ENCODE results near the gene IQCE. TPM values are rescaled to one million over a fixed set of nuclear protein-coding genes. Genes with fewer than 3 reads are reported as not detected.

Gene IQCE
- total RNA-seq, 2 experiments from 2014 or later = 6.6 to 9.4 TPM

DNA sequence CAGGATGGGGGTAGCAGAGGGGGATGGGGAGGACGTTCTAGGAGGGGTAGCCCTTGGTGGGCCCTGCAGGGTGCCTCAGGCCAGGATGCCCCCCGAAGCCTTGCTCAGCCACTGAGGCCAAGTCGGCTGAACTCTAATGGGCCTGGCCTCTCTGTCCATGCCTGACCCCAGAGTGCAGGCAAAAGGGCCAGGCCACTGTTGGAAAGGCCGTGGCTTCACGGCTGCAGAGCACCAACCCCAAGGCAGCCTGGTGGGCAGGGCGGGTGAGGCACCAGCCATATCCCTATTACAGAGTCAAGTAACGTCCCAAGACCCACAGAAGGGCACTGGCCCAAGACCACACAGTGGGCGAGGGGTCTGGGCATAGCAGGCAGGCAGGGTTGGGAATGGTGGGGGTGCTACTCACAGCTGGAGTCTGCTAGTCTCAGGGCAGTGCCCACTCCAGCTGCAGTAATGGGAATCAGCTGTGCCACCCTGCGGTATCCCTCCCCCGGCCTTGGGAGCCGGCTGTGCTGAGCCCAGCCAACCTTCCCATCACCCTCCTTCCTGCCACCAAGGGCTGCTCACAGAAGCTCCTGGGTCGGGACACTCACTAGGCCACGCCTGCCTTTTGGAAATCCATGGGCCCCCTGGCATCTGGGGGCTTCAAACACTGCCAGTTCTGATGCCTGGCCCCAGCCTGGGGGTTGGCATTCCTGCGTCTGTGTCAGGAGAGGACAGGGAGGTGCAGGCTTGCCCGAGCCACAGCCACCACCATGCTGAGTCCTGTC lies 43.2 kb upstream of the IQCE start:
- Mint-ChIP-seq H3K9me3 (no peaks in the 10 kb centered on the region), H3K36me3 (ENCODE audit: low read depth) (no peaks in the 10 kb centered on the region), H3K4me3 (no peak overlapping the region), H3K4me1 (ENCODE audit: low read depth) (peaks cover 43% of the 10 kb centered on the region), H3K27me3 (ENCODE audit: low read depth) (no peaks in the 10 kb centered on the region), H3K27ac (no peak overlapping the region)
- intact Hi-C loops (cut with micrococcal nuclease) = no loop called here
- CTCF ChIA-PET = interaction anchor here (0.5 kb wide), 1 partner anchor 63 kb away, joined by 3 read pairs; no protein-coding TSS in a partner anchor
- no peak for DNase-seq

DNA sequence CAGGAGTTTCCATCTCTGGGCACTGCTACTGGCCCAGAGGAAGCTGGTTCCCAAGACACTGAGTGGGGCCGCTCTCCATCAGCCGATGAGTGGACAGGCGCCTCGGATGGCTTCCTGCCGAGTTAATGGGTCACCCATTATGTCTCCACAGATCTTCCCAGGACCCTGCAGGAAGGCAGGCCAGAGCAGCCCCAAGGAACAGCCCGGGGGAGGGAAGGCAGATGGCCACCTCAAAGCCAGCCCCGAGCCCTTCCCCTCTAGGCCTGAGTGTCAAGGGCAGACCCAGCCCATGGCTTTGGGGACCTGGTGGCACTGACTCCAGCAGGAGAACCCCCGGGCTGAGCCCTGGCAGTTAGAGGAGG lies 42.6 kb upstream of the IQCE start:
- Mint-ChIP-seq H3K9me3 (no peaks in the 10 kb centered on the region), H3K27ac (no peak overlapping the region), H3K4me3 (no peak overlapping the region), H3K27me3 (ENCODE audit: low read depth) (no peaks in the 10 kb centered on the region), H3K4me1 (ENCODE audit: low read depth) (peaks cover 41% of the 10 kb centered on the region), H3K36me3 (ENCODE audit: low read depth) (no peaks in the 10 kb centered on the region)
- intact Hi-C loops (cut with micrococcal nuclease) = no loop called here
- CTCF ChIA-PET = no interaction called here
- no peak for DNase-seq

DNA sequence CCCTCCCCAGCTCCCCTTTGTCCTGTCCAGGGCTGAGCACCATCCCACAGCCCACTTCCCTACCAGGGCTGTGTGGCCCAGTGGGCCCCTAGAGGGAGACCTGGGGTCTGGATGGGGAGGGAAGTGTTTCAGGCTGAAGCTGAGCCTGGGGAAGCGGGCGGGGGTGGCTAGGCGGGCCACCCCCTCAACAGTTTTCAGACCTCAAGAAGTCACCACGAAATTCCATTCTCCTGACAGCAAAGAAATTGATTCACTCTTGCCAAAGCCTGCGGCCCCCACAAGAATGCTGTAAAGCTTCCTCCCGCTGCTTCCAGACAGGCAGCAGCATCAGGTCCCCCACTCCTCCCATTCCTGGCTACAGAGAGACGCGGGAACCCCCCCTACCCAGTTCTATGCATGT lies 41.8 kb upstream of the IQCE start:
- intact Hi-C loops (cut with micrococcal nuclease) = no loop called here

DNA sequence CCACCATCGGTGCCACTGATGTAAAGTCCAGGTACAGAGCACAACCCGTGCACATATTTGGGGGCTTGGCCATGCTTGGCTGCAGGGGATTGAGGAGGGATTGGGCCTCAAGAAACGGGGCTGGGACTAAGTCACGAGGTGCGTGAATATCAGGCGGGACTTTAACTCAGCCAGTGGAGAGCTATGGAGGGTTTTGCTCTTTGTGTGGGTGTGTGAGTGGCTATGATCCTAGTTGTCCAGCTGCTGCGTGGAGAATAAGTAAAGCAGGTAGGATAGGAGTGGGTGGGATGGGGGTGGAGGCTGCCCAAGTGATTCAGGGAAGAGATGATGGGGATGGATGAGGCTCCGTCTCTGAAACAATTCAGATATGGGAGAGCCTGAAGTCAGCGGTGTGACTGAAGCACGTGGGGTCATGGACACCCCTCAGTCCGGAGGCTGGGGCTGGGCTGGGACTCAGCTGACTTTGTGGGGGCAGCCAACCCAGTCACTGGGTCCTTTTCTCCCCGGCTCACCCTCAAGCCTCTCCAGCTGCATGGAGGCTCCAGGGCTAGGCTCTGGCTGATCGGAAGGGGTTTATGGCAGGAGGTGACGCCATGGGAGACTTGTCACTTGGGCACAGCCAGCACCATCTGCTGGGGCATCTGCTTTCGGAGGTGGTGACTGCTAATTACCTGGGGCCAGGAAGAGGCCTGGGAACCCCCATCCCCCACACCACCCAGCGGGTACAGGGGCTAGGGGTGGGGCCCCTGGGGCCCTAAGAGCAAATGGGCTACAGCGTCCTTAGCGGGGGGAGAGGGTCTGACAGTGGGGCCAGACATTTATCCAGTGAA lies 40.9 kb upstream of the IQCE start:
- Mint-ChIP-seq H3K27ac (no peak overlapping the region), H3K27me3 (ENCODE audit: low read depth) (no peaks in the 10 kb centered on the region), H3K9me3 (no peaks in the 10 kb centered on the region), H3K4me1 (ENCODE audit: low read depth) (peaks cover 37% of the 10 kb centered on the region), H3K4me3 (peak overlapping the region; percentile 49), H3K36me3 (ENCODE audit: low read depth) (no peaks in the 10 kb centered on the region)
- no peak for DNase-seq
- CTCF ChIA-PET = no interaction called here
- intact Hi-C loops (cut with micrococcal nuclease) = no loop called here

More for the DNA sequence above, 41.8 kb upstream of the IQCE start:
- Mint-ChIP-seq H3K9me3 (no peaks in the 10 kb centered on the region), H3K4me1 (ENCODE audit: low read depth) (peaks cover 38% of the 10 kb centered on the region), H3K36me3 (ENCODE audit: low read depth) (no peaks in the 10 kb centered on the region), H3K27ac (no peak overlapping the region), H3K27me3 (ENCODE audit: low read depth) (no peaks in the 10 kb centered on the region), H3K4me3 (no peak overlapping the region)
- DNase-seq = no peak
- CTCF ChIA-PET = no interaction called here

DNA sequence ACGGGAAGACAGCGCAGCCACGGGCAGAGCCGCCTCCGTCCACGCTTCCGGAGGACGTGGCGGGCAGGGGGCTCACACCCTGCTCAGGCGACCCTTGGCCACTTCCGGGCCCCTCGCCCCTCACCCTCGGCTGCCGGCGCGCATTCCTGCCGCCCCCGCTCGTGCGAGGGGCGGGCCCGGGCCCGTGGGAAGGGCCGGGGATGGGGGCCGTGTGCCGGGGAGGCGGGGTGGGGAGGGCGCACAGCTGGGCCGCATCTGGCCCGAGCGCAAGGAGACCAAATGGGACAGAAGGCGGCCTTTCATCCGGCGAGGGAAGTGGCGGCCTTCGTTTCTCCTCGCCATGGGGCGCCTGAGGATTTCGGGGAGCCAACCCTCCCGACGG lies 40.1 kb upstream of the IQCE start:
- H3K36me3 Mint-ChIP-seq (ENCODE audit: low read depth) = no peaks in the 10 kb centered on the region
- no peaks in the 10 kb centered on the region for H3K9me3 Mint-ChIP-seq
- H3K4me1 Mint-ChIP-seq (ENCODE audit: low read depth) = peaks cover 38% of the 10 kb centered on the region
- DNase-seq = no peak
- intact Hi-C loops (cut with micrococcal nuclease) = no loop called here
- CTCF ChIA-PET = no interaction called here
- no peak overlapping the region for H3K27ac Mint-ChIP-seq
- no peaks in the 10 kb centered on the region for H3K27me3 Mint-ChIP-seq (ENCODE audit: low read depth)
- peak overlapping the region; percentile 53 for H3K4me3 Mint-ChIP-seq

DNA sequence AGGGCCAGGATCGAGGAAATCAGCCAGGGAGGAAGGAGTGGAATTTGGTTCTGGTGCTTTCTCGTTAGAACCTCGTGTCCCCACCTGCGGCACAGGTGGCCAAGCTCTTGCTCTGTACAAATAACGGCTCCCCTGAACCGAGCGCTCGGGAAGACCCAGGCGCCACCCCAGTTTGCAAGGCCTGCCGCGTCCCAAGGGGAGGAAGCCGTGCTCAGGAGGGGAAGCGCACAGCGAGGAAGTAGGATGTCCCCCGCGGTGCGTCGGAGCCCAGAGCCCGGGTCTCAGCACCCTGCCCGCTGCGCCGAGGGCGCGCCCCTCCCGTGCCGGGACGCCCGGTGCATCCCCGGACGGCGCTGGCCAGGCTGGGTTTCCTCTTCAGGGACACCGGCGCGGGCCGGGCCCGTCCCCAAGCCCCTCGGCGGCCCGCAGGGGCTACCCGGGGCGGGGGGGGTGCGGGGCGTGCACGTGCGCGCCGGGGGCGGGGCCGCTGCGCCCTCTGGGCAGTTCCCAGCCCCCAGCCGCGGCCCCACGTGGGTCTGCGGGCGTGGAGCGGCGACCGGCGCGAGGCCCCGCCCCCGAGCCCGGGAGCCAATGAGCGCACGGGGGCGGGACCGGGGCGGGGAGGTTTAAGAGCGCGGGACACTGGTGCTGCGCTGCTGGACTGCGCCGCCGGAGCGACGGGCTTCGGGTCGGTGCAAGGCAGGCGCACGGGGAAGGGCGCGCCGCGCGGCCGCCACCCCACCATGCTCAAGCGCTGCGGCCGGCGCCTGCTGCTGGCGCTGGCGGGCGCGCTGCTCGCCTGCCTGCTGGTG lies 39.5 kb upstream of the IQCE start, which contains the start of gene LFNG:
Gene LFNG, plus strand, starts transcription at position 656 of the 812 bp plus-strand sequence. Its CDS starts 88 bp downstream, at position 744.
- H3K36me3 Mint-ChIP-seq (ENCODE audit: low read depth) = no peaks in the 10 kb centered on the region
- peak within 1 kb of the TSS; percentile 82 for H3K27ac Mint-ChIP-seq
- DNase-seq = peak; percentile 77
- peak within 1 kb of the TSS; percentile 94 for H3K4me3 Mint-ChIP-seq
- intact Hi-C loops (cut with micrococcal nuclease) = no loop called here
- no peaks in the 10 kb centered on the region for H3K9me3 Mint-ChIP-seq
- CTCF ChIA-PET = interaction anchor here (1.1 kb wide), 1 partner anchor 11 kb away, joined by 4 read pairs; no protein-coding TSS in a partner anchor
- peaks cover 38% of the 10 kb centered on the region for H3K4me1 Mint-ChIP-seq (ENCODE audit: low read depth)
- H3K27me3 Mint-ChIP-seq (ENCODE audit: low read depth) = no peaks in the 10 kb centered on the region

DNA sequence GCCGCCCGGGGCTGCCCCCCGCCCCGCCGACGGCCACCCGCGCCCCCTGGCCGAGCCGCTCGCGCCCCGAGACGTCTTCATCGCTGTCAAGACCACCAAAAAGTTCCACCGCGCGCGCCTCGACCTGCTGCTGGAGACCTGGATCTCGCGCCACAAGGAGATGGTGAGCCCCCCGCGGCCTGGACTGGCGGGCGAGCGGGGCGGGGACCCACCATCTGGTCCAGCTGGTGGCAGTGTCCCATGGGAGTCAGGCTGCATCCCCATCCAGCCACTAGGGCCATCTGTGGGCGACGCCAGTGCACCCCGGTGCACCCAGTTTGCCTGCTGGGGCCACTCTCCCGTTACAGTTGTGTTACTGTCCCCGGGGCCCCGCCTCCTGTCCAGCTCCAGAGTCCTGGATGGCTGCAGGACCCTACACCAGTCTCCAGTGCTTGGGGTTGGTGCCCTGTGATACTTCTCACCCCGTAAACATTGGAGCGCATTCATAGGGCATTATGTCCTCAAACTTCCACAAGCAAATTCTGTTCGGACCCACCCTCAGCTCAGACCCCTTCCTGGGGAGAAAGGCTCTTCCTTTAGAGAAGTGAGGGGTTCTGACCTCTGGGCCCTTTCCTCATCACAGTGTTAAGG lies 38.5 kb upstream of the IQCE start:
- H3K27me3 Mint-ChIP-seq (ENCODE audit: low read depth) = no peaks in the 10 kb centered on the region
- peaks cover 38% of the 10 kb centered on the region for H3K4me1 Mint-ChIP-seq (ENCODE audit: low read depth)
- peak overlapping the region; percentile 94 for H3K4me3 Mint-ChIP-seq
- CTCF ChIA-PET = interaction anchor here (0.6 to 1.1 kb wide), 3 partner anchors 9 to 860 kb away, joined by 3 to 5 read pairs (median 4); no protein-coding TSS in a partner anchor
- DNase-seq = peak; percentile 54
- no peaks in the 10 kb centered on the region for H3K9me3 Mint-ChIP-seq
- intact Hi-C loops (cut with micrococcal nuclease) = loop anchor here (1.0 to 5.0 kb wide), 4 partner anchors 12 to 322 kb away; partner anchors contain the start of genes EIF3B, GNA12 and TTYH3
- H3K36me3 Mint-ChIP-seq (ENCODE audit: low read depth) = no peaks in the 10 kb centered on the region
- H3K27ac Mint-ChIP-seq = peak overlapping the region; percentile 82

DNA sequence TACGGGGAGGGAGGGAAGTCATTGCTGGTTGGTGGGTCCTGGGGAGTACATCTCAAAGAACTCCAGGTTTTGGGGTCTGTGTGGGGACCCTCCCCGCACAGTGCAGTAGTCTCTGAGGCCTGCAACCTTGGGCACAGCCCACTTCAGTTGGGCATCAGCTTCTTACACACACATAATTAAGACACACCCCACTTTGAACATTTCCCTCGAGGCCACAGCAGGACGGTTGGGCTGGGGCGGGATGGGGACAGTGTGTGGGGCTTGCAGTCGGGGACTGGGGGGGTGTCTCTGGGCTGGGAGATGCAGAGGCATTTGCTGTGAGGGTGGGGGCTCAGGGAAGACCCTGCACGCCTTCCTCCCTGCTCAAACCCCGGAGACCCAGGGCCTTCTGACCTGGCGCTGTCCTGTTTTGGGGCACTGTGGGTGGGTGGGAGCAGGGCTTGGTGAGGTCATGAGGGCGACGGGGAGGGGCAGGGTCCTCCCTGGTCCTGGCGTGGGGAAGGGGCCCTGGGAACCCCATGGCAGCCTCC lies 38.0 kb upstream of the IQCE start:
- Mint-ChIP-seq H3K27ac (peak overlapping the region; percentile 58), H3K27me3 (ENCODE audit: low read depth) (no peaks in the 10 kb centered on the region), H3K4me1 (ENCODE audit: low read depth) (peaks cover 40% of the 10 kb centered on the region), H3K4me3 (peak overlapping the region; percentile 94), H3K9me3 (no peaks in the 10 kb centered on the region), H3K36me3 (ENCODE audit: low read depth) (peaks cover 1% of the 10 kb centered on the region)
- CTCF ChIA-PET = interaction anchor here (0.6 to 1.1 kb wide), 3 partner anchors 9 to 860 kb away, joined by 3 to 5 read pairs (median 4); no protein-coding TSS in a partner anchor
- intact Hi-C loops (cut with micrococcal nuclease) = loop anchor here (1.0 to 5.0 kb wide), 4 partner anchors 13 to 321 kb away; partner anchors contain the start of genes EIF3B, GNA12 and TTYH3
- DNase-seq = no peak

DNA sequence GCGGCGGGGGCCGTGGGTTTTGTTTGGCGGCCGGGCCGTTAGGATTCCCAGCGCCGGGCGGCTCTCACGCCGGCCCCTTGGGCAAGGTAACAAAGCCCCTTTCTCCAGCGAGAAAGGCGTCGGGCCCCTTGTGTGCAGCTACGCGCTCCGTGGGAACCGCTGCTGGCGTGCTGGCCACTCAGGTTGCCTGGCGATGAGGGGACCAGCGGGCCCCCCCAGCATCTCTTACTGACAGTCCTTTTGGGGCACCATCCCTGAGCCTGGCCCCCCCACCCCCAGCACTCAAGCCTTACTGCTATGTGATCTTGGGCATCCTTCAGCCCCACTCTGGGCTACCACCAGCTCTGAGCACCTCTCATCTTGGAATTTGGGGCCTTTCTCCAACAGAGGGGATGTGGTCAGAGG lies 37.4 kb upstream of the IQCE start:
- Mint-ChIP-seq H3K9me3 (no peaks in the 10 kb centered on the region), H3K27ac (peak overlapping the region; percentile 79), H3K36me3 (ENCODE audit: low read depth) (peaks cover 2% of the 10 kb centered on the region), H3K4me1 (ENCODE audit: low read depth) (peaks cover 44% of the 10 kb centered on the region), H3K4me3 (peak overlapping the region; percentile 94), H3K27me3 (ENCODE audit: low read depth) (no peaks in the 10 kb centered on the region)
- intact Hi-C loops (cut with micrococcal nuclease) = loop anchor here (2.0 to 5.0 kb wide), 3 partner anchors 109 to 321 kb away; partner anchors contain the start of genes EIF3B, GNA12 and TTYH3
- DNase-seq = no peak
- CTCF ChIA-PET = no interaction called here

DNA sequence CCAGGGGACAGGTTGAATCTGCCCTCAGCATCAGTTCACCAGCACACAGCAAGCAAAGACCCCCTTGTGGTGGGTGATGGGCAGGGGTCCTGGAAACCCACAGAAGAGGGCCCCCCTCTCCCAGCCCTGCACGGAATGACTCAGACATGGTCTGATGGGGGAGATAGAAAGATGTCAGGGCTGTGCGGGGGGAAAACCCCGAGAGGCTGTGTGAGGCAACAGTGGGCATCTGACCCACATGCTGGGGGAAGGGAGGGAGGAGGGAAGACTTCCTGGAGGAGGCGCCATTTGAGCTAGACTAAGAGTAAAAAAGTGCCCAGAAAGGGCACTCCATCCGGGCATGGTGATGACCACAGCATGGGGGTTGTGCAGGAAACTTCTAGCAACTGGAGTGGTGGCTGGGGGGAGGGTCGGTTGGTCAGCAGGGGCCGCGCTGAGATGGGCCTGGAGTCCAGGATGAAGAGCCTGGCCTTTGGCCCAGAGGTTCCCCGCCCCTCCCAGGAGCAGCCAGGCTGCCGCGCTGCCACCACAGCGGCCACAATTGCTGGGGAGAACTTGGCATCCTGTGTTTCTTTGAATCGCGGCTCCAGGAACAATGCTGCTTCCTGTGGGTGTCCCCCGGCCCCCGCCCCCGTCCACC lies 36.7 kb upstream of the IQCE start:
- Mint-ChIP-seq H3K4me1 (ENCODE audit: low read depth) (peaks cover 50% of the 10 kb centered on the region), H3K4me3 (peak overlapping the region; percentile 94), H3K36me3 (ENCODE audit: low read depth) (peaks cover 2% of the 10 kb centered on the region), H3K9me3 (no peaks in the 10 kb centered on the region), H3K27ac (peak overlapping the region; percentile 79), H3K27me3 (ENCODE audit: low read depth) (no peaks in the 10 kb centered on the region)
- CTCF ChIA-PET = interaction anchor here (1.0 kb wide), 1 partner anchor 188 kb away, joined by 3 read pairs; no protein-coding TSS in a partner anchor
- intact Hi-C loops (cut with micrococcal nuclease) = loop anchor here (1.0 to 5.0 kb wide), 7 partner anchors 8 to 320 kb away; partner anchors contain the start of genes BRAT1, EIF3B, GNA12 and TTYH3
- DNase-seq = peak; percentile 89

Measured in activated naive CD4-positive, alpha-beta T cell treated with anti-CD3 and anti-CD28 coated beads for 36 hours (primary cell).